AG04449 (cell line): ENCODE data around the gene EPHA10.

Source experiments
- CTCF ChIA-PET: fragments of 350-600 bp; formaldehyde crosslinking; extraction: SDS; loops from one replicate; lab custom pipeline; 2021; ENCODE audit warnings: antibody characterized with exemption; lab: Yijun Ruan, JAX
- POLR2A ChIA-PET: fragments of 400-600, 350-600 bp; formaldehyde crosslinking; extraction: SDS; loops from one replicate; lab custom pipeline; 2020; ENCODE audit warnings: antibody characterized with exemption, inconsistent platforms; lab: Yijun Ruan, JAX
- DNase-seq: peaks from one replicate; pipeline ENCODE4 v3.0.0-alpha.2; 2010; ENCODE audit warnings: low read depth, low spot score
- H3K4me3 ChIP-seq: 2 replicates; pipeline ENCODE4 v1.5.1; 2011; ENCODE audit warnings: low read depth, mild to moderate bottlenecking, control low read depth, low read length
- TF ChIP-seq, protein P1 (sequence below): IDR thresholded peaks from one replicate; pipeline ENCODE4 v1.5.1; 2011; ENCODE audit warnings: mild to moderate bottlenecking, moderate library complexity, low read length, control low read depth, inconsistent platforms; ENCODE audit not compliant: insufficient read depth; ENCODE audit errors: missing control alignments

Gene EPHA10

DNA sequence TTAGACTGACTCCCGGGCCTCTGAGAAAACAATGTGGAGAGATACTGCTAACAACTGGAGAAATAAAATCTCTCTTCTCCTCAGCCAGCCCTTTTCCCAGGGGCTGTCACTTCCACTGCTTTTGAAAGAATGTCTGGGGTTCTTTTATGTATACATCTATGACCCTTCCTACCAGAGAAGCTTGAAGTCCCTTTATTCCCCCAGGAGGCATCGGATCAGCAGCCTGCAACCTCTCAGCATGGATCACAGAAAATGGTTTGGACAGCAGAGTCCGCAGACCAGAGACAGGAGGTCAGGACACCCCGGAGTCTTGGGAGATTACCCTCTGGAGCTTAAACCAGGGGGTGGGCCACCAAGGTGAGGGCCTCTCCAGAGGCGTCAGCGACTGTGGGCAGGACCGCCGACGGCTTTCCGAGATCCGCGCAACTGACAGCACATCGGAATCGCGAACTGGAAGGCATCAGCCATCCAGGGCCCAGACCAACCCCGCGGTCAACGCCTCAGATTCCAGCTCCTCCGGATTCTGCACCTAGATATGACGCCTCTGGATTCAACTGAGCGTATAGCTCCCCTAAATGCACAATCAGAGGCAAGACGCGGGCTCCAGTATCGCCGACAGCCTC is 1.0 kb downstream of the EPHA10 start:
- no peak for DNase-seq
- POLR2A ChIA-PET, result no interaction called here
- CTCF ChIA-PET, result interaction anchor here (0.6 kb wide), 1 partner anchor 1248 kb away, joined by 3 read pairs; no protein-coding TSS in a partner anchor
- TF ChIP-seq, protein P1, sequence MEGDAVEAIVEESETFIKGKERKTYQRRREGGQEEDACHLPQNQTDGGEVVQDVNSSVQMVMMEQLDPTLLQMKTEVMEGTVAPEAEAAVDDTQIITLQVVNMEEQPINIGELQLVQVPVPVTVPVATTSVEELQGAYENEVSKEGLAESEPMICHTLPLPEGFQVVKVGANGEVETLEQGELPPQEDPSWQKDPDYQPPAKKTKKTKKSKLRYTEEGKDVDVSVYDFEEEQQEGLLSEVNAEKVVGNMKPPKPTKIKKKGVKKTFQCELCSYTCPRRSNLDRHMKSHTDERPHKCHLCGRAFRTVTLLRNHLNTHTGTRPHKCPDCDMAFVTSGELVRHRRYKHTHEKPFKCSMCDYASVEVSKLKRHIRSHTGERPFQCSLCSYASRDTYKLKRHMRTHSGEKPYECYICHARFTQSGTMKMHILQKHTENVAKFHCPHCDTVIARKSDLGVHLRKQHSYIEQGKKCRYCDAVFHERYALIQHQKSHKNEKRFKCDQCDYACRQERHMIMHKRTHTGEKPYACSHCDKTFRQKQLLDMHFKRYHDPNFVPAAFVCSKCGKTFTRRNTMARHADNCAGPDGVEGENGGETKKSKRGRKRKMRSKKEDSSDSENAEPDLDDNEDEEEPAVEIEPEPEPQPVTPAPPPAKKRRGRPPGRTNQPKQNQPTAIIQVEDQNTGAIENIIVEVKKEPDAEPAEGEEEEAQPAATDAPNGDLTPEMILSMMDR, result no peak
- no peak overlapping the region for H3K4me3 ChIP-seq

DNA sequence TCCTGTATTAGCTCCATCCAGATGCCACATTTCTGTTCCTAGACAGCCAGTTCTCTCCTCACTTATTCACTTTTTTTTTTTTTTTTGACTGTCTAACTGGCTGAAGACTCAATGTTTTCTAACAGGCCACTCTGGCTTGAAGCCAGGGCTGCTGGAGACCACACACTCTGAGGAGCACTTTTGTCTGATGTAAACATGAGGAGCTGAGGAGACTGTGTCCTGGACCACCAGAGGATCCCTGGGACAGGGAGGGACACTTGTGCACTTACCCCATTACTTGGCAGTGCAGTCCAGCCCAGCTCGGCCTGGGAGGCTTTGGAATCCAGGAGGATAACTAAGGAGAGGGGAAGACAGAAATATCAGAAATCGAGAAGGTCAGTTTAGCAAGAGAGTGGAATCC is 2.4 kb downstream of the EPHA10 start:
- TF ChIP-seq, protein P1, result no peak
- no peak overlapping the region for H3K4me3 ChIP-seq
- CTCF ChIA-PET, result no interaction called here
- no peak for DNase-seq
- POLR2A ChIA-PET, result no interaction called here

DNA sequence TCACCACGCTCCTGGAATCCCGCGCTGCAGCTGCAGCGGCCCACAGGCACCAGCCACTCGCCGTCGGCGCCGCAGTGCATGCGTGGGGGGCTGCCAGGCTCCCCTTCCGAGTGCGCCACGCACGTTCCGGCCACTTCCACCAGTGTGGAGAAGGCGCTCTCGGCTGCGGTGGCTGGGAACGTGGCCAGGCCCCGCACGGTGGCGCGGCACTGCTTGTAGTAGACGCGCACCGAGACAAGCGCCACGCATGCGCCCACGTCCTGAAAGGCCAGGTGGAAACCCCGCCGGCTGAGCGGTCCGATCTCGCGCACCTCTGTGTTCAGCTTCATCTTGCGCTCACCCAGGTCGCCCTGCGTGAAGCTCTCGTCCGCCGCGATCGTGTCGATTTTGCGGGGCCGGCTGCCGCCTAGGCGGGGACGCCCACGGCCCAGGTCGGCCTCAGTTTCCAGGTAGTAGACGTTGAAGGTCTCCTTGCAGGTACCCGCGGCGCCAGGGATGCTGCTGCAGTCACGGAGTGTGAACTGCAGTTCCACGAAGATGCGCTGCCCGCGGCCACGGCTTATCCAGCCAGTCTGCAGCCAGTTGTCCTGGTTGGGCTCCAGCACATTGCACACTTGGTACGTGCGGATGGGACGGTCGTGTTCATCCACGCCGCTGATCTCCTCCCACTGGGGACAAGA is 3.4 kb downstream of the EPHA10 start:
- ChIA-PET CTCF (no interaction called here), POLR2A (no interaction called here)
- H3K4me3 ChIP-seq, result no peak overlapping the region
- no peak for DNase-seq
- TF ChIP-seq, protein P1, result no peak

DNA sequence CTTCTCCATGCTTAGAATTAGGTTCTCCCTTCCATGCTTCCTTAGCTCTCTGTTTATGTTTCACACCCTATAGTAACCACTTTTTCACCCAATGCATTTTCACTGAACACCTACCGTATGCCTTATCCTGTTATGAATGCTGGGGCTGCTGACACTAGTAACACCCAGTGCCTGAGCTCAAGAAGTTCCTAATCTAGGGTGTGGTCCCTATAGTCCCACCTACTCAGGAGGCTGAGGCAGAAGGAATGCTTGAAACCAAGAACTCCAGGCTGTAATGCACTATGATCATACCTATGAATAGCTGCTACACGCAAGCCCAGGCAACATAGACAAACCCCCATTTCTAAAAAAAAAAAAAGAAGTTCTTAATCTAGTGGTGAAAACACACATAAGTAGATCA is 5.5 kb downstream of the EPHA10 start:
- no peak overlapping the region for H3K4me3 ChIP-seq
- TF ChIP-seq, protein P1, result no peak
- ChIA-PET CTCF (interaction anchor here (0.8 to 1.6 kb wide), 2 partner anchors 10 to 52 kb away, joined by 3 to 4 read pairs; no protein-coding TSS in a partner anchor), POLR2A (interaction anchor here (0.7 kb wide), 1 partner anchor 274 kb away, joined by 3 read pairs; no protein-coding TSS in a partner anchor)
- DNase-seq, result no peak

DNA sequence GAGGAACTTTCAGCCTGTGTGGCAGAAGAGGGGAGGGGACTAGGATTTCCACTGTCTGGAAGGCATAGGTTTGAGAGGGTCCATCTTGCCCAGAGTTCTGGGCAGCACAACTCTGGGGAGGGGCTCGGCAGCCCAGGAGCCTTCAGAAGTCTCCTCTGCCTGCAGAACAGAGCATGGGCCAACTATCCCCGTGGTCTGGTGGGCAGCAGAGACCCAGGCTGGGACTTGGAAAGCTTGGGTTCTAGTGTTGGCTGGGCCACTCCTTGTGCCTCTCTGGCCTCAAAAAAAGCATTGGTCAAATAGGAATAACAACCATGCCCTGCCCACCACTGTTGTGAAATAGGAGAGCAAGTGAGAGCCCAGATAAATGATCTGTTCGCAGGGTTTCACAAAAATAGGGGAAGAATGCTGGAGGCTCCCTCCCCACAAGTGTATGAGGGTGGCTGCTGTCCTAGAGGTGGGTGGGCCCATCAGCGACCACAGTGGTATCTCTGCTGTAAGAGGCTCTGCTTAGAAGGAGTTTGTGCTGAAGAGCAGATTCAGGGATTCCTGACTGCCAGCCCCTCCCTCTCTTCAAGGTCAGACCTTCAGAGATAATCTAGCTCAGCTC is 8.9 kb downstream of the EPHA10 start:
- CTCF ChIA-PET, result no interaction called here
- no peak for DNase-seq
- TF ChIP-seq, protein P1, result no peak
- POLR2A ChIA-PET, result no interaction called here
- no peak overlapping the region for H3K4me3 ChIP-seq

DNA sequence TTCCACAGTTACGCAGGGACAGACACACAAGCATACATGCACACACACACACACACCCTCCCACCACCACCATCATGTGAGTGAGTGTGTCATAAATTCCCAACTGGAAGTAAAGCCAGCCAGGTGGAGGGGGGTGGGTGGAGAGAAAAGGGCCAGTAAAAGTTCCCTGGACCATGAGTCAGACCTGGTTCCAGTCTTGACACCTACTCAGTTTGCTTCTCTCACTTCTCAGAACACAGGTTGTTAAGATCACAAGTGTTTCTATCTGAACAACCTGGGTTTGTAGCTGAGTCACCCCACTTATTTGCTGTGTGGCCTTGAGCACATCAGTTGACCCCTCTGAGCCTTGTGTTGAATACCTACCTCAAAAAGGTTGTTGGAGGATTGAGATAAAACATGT is 9.6 kb downstream of the EPHA10 start:
- CTCF ChIA-PET, result no interaction called here
- TF ChIP-seq, protein P1, result no peak
- POLR2A ChIA-PET, result no interaction called here
- H3K4me3 ChIP-seq, result no peak overlapping the region
- no peak for DNase-seq
